ENCODE results near the gene PLEKHM1.
"Not testable (repeated sequence)": the region's sequence is repeated elsewhere in the genome, so short reads cannot be mapped to it uniquely, and the experiment has no call there.

DNA sequence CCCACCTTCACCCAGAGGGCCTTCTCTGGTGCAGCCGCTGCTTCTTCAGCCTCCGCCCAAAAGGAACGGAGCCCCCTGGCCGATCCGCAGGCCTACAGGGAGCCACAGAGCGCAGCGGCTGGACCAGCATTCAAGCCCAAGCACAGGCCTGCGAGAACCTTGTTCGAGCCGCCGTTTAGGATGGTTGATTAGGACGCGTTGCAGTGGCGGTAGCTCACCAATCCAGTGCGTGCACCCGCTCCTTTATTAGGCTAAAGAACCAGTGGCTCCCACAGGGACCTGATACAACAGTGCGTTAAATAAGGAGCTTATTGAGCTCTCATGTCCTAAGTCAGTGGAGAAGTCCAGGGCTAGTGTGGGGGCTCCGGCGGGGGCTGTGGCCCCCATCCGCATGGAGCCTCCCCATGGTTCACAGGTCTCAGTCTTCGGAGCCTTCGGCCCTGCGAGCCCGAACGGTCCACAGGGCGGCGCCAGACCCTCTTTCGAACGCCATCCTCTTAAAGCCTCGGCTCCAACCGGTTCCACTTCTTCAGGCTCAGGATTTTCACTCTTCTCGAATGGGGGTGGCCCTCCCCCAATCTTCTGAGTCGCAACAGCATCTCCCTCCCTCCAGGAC is 10.7 kb upstream of the PLEKHM1 start:
- TF ChIP-seq, protein P1, sequence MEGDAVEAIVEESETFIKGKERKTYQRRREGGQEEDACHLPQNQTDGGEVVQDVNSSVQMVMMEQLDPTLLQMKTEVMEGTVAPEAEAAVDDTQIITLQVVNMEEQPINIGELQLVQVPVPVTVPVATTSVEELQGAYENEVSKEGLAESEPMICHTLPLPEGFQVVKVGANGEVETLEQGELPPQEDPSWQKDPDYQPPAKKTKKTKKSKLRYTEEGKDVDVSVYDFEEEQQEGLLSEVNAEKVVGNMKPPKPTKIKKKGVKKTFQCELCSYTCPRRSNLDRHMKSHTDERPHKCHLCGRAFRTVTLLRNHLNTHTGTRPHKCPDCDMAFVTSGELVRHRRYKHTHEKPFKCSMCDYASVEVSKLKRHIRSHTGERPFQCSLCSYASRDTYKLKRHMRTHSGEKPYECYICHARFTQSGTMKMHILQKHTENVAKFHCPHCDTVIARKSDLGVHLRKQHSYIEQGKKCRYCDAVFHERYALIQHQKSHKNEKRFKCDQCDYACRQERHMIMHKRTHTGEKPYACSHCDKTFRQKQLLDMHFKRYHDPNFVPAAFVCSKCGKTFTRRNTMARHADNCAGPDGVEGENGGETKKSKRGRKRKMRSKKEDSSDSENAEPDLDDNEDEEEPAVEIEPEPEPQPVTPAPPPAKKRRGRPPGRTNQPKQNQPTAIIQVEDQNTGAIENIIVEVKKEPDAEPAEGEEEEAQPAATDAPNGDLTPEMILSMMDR (IDR thresholded peaks at IDR 0.05; ENCODE audit: low read depth, low read length, poor library complexity, severe bottlenecking): not testable (repeated sequence)
- not testable (repeated sequence) for TF ChIP-seq EZH2phosphoT487 (IDR thresholded peaks at IDR 0.05; ENCODE audit: borderline replicate concordance, low read length)

Measured in DOHH2 (cell line).